Fibroblast of villous mesenchyme (primary cell): Measurements from ENCODE around the gene COQ7. TPM values are rescaled to one million over a fixed set of nuclear protein-coding genes. Genes with fewer than 3 reads are reported as not detected.

Experiments
- DNase-seq: peaks from one replicate; pipeline ENCODE4 v3.0.0-alpha.2; 2010; ENCODE audit warnings: low read depth
- H3K4me3 ChIP-seq: 2 replicates; pipeline ENCODE4 v1.5.1; 2011; ENCODE audit warnings: low read depth, mild to moderate bottlenecking, low read length
- CTCF ChIP-seq: IDR thresholded peaks from 2 replicates; pipeline ENCODE4 v1.5.1; 2012; ENCODE audit warnings: low read depth, mild to moderate bottlenecking, low read length; ENCODE audit not compliant: insufficient read depth
- total RNA-seq: library from RNA; depleted of rRNA; stranded (reverse); fragments of >200 nt; gene quantifications from 2 replicates; pipeline ENCODE4 v1.2.3, GENCODE V29; 2012

COQ7 gene
- total RNA-seq, 1 donor, result 9.9 TPM

DNA sequence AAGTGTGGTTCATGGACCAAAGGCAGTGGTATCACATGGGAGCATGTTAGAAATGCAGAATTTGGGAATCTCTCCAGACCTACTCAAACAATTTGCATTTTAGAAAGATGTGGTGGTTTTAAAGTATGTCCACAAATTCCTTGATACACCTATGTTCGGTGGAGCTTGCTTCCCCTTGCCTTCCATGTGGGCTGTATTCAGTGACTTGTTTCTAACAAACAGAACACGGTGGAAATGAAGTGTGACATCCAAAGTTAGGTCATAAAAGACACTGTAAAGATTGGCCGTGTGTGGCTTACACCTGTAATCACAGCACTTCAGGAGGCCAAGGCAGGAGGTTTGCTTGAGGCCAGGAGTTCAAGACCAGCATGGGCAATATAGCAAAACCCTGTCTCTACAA, 16.7 kb downstream of the COQ7 start:
- DNase-seq, result no peak
- H3K4me3 ChIP-seq, result no peak overlapping the region
- TF ChIP-seq CTCF, result no peak

- DNase-seq, result no peak
- TF ChIP-seq CTCF, result no peak
- H3K4me3 ChIP-seq, result no peak overlapping the region
Measured at GRCh38 chr16:19084879-19085278, 17.5 kb downstream of the COQ7 start.

GRCh38 chr16:19085679-19086200, 18.3 kb downstream of the COQ7 start:
- peak; percentile 89 for DNase-seq
- no peak for TF ChIP-seq CTCF
- peak overlapping the region; percentile 58 for H3K4me3 ChIP-seq

DNA sequence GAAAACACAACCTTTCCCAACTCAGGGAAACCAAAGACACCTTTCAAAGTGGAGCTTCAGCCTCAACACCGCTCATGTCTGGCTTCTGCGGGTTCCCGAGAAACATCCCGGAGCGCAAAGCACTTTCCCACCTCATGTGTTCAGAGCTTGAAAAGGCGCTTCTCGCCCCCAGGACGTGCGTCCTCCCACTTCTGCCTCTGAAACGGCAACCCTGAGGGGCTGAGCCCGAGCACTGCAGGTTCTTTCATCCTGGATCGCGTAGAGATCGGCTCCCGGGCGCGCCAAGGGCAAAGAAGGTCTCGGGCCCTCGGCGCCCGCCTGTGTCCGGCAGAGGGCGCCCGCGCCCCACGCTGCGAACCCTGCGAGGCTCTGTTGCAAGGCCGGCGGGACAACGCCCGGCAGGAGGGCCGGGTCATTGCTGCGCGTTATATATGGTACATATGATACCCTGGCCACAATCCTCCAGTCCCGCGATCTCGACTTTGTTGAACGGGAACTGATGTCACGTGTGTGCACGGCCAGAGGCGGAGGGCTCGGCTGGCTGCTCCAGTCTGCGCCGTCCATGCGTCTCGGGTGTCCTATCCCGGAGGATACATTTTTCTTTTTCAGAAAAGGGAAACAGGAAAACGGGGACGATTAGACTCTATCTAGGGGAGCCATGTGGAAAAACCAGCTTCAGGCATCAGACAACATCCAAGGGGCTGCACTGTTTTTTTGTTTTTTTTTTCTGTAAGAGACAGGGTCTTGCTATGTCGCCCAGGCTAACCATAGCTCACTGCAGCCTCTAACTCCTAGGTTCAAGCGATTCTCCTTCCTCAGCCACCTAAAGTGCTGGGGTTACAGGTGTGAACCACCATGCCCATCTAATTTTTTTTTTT, 19.1 kb downstream of the COQ7 start:
- peak overlapping the region; percentile 58 for H3K4me3 ChIP-seq
- DNase-seq, result peak; percentile 94
- peak; percentile 98 for TF ChIP-seq CTCF

- DNase-seq, result no peak
Measured at GRCh38 chr16:19088341-19088916, 21.0 kb downstream of the COQ7 start.

GRCh38 chr16:19089410-19089955, 22.1 kb downstream of the COQ7 start:
- no peak for DNase-seq

More at GRCh38 chr16:19088341-19088916, 21.0 kb downstream of the COQ7 start:
- no peak overlapping the region for H3K4me3 ChIP-seq
- TF ChIP-seq CTCF, result no peak

More at GRCh38 chr16:19089410-19089955, 22.1 kb downstream of the COQ7 start:
- TF ChIP-seq CTCF, result no peak
- no peak overlapping the region for H3K4me3 ChIP-seq
